Ishikawa (cell line): ENCODE results near the gene FOS.

Experiments used
- EGR1 ChIP-seq: IDR thresholded peaks from 2 replicates; pipeline ENCODE4 v1.6.1; 2012
- FOXM1 ChIP-seq: IDR thresholded peaks from 2 replicates; pipeline ENCODE4 v1.6.1; 2012; ENCODE audit warnings: low read depth, borderline replicate concordance
- TCF12 ChIP-seq: IDR thresholded peaks from 2 replicates; pipeline ENCODE4 v1.6.1; 2012; ENCODE audit warnings: low read depth

- TF ChIP-seq TCF12 (no peak), EGR1 (no peak), FOXM1 (no peak)
Measured at GRCh38 chr14:75280291-75280830, 1.7 kb downstream of the FOS start.
